Activated T-helper 17 cell treated with anti-CD3 and anti-CD28 coated beads, Interleukin-2, amount 50 U/mL, for 72 hours (primary cell): ENCODE data around the gene GCGR. TPM values are rescaled to one million over a fixed set of nuclear protein-coding genes. Genes with fewer than 3 reads are reported as not detected.

Experiments
- ATAC-seq: fragments of 150-1000 bp; cut with Tn5 transposase; replicated peaks from 2 replicates; pipeline ENCODE4 v1.10.0; 2021; ENCODE audit warnings: mild to moderate bottlenecking, moderate library complexity
- H3K27ac Mint-ChIP-seq: one replicate; pipeline ENCODE4 v1.8.0; 2022; ENCODE audit warnings: mixed read lengths
- H3K27me3 Mint-ChIP-seq: one replicate; pipeline ENCODE4 v1.8.0; 2022; ENCODE audit warnings: mixed read lengths
- H3K36me3 Mint-ChIP-seq: one replicate; pipeline ENCODE4 v1.8.0; 2022; ENCODE audit warnings: low read depth, mild to moderate bottlenecking, mixed read lengths
- H3K4me1 Mint-ChIP-seq: one replicate; pipeline ENCODE4 v1.8.0; 2022; ENCODE audit warnings: mixed read lengths
- H3K4me3 Mint-ChIP-seq: one replicate; pipeline ENCODE4 v1.8.0; 2022; ENCODE audit warnings: mild to moderate bottlenecking, mixed read lengths
- H3K9me3 Mint-ChIP-seq: one replicate; pipeline ENCODE4 v1.8.0; 2022; ENCODE audit warnings: mixed read lengths
- total RNA-seq, 2 donors: library from RNA; stranded (reverse); gene quantifications; one replicate each; pipeline ENCODE4 v1.2.3, GENCODE V29; 2022

The GCGR gene
- total RNA-seq: under 1 TPM in 1 of 2 donors, not detected in 1; 0.26 TPM

- Mint-ChIP-seq H3K4me3 (no peak within 1 kb of the TSS), H3K27me3 (peaks cover 19% of the 10 kb centered on the region), H3K36me3 (no peaks in the 10 kb centered on the region), H3K27ac (no peak within 1 kb of the TSS), H3K9me3 (no peaks in the 10 kb centered on the region), H3K4me1 (no peaks in the 10 kb centered on the region)
- no peak for ATAC-seq
These were observed at the start of gene GCGR for GRCh38 chr17:81803728-81804558. Gene GCGR (plus strand): TSS chr17:81804150. CDS start chr17:81809019, 4,869 bp downstream.

DNA sequence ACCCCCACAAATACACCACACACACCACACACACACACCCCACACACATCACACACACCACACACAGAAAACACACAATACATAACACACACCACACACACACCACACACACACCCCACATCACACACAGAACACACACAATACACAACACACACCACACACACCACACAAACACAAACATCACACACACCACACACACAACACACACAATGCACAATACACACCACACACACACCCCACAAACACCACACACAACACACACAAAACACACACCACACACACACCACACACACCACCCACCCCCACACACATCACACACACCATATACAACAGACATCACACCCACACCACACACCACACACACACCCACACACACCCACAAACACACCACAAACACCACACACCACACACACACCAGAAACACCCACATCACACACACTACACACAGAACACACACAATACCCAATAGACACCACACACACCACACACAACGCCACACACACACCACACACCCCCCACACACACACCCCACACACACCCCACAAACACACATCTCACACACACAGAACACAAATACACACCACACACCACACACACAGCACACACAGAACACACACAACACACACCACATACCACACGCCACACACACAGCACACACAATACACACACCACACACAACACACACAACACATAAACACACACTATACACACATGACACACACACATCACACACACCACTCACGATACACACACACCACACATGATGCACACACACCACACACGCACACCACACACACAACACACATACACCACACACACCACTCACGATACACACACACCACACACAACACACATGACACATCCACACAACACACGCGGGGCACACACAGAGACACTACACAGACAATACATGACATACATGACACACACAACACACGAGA is 11.0 kb upstream of the GCGR start:
- Mint-ChIP-seq H3K27me3 (no peaks in the 10 kb centered on the region), H3K36me3 (no peaks in the 10 kb centered on the region), H3K27ac (no peak overlapping the region), H3K9me3 (no peaks in the 10 kb centered on the region), H3K4me1 (no peaks in the 10 kb centered on the region), H3K4me3 (no peak overlapping the region)
- ATAC-seq: no peak

- Mint-ChIP-seq H3K9me3 (no peaks in the 10 kb centered on the region), H3K27ac (no peak overlapping the region), H3K4me1 (no peaks in the 10 kb centered on the region), H3K36me3 (no peaks in the 10 kb centered on the region), H3K4me3 (no peak overlapping the region), H3K27me3 (no peaks in the 10 kb centered on the region)
- ATAC-seq: no peak
These were observed 9.9 kb upstream of the GCGR start for GRCh38 chr17:81794074-81794476.

DNA sequence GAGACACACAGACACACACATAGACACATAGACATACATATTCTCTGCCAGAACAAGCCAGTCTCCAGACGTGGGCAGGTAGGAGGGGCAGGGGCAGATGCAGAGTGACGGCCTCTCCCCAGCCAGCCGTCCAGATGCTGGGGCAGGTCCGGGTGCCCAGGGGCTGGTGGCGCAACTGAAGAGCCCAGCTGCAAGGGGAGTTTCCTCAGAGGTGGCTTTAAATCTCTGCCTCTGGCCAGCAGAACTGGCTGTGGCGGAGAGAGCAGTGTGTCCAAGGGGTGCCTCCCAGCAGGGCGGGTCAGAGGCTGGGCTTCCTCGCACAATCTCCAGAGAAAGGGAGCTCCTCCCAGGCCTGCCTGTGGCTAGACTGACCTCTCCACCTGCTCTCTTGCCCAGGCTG is 9.4 kb upstream of the GCGR start:
- Mint-ChIP-seq H3K4me3 (no peak overlapping the region), H3K36me3 (no peaks in the 10 kb centered on the region), H3K9me3 (no peaks in the 10 kb centered on the region), H3K27ac (no peak overlapping the region), H3K4me1 (no peaks in the 10 kb centered on the region), H3K27me3 (no peaks in the 10 kb centered on the region)
- no peak for ATAC-seq

GRCh38 chr17:81801327-81801726 is 2.6 kb upstream of the GCGR start:
- ATAC-seq: no peak
- no peak overlapping the region for H3K4me3 Mint-ChIP-seq
- peaks cover 18% of the 10 kb centered on the region for H3K27me3 Mint-ChIP-seq
- no peaks in the 10 kb centered on the region for H3K4me1 Mint-ChIP-seq
- no peak overlapping the region for H3K27ac Mint-ChIP-seq
- H3K36me3 Mint-ChIP-seq: no peaks in the 10 kb centered on the region
- H3K9me3 Mint-ChIP-seq: no peaks in the 10 kb centered on the region

- Mint-ChIP-seq H3K27me3 (peaks cover 18% of the 10 kb centered on the region), H3K27ac (no peak overlapping the region), H3K36me3 (no peaks in the 10 kb centered on the region), H3K9me3 (no peaks in the 10 kb centered on the region), H3K4me3 (no peak overlapping the region), H3K4me1 (no peaks in the 10 kb centered on the region)
- no peak for ATAC-seq
These were observed 1.7 kb upstream of the GCGR start for GRCh38 chr17:81802048-81802758.

GRCh38 chr17:81802856-81803643 is 900 bp upstream of the GCGR start:
- Mint-ChIP-seq H3K4me3 (no peak overlapping the region), H3K27me3 (peaks cover 18% of the 10 kb centered on the region), H3K27ac (no peak overlapping the region), H3K36me3 (no peaks in the 10 kb centered on the region), H3K9me3 (no peaks in the 10 kb centered on the region), H3K4me1 (no peaks in the 10 kb centered on the region)
- ATAC-seq: no peak

GRCh38 chr17:81804559-81805399 is 829 bp downstream of the GCGR start:
- Mint-ChIP-seq H3K27ac (no peak overlapping the region), H3K4me1 (no peaks in the 10 kb centered on the region), H3K4me3 (no peak overlapping the region), H3K27me3 (peaks cover 27% of the 10 kb centered on the region), H3K9me3 (no peaks in the 10 kb centered on the region), H3K36me3 (no peaks in the 10 kb centered on the region)
- ATAC-seq: no peak

- no peaks in the 10 kb centered on the region for H3K36me3 Mint-ChIP-seq
- peaks cover 28% of the 10 kb centered on the region for H3K27me3 Mint-ChIP-seq
- no peak overlapping the region for H3K27ac Mint-ChIP-seq
- ATAC-seq: no peak
- no peaks in the 10 kb centered on the region for H3K9me3 Mint-ChIP-seq
- H3K4me1 Mint-ChIP-seq: no peaks in the 10 kb centered on the region
- H3K4me3 Mint-ChIP-seq: no peak overlapping the region
These were observed 1.9 kb downstream of the GCGR start for GRCh38 chr17:81805707-81806460.

GRCh38 chr17:81806461-81807209 is 2.7 kb downstream of the GCGR start:
- no peak for ATAC-seq

GRCh38 chr17:81807210-81807719 is 3.3 kb downstream of the GCGR start:
- H3K9me3 Mint-ChIP-seq: no peaks in the 10 kb centered on the region
- peak; percentile 15 for ATAC-seq
- H3K4me3 Mint-ChIP-seq: no peak overlapping the region
- no peaks in the 10 kb centered on the region for H3K36me3 Mint-ChIP-seq
- no peak overlapping the region for H3K27ac Mint-ChIP-seq
- no peaks in the 10 kb centered on the region for H3K4me1 Mint-ChIP-seq
- H3K27me3 Mint-ChIP-seq: peaks cover 23% of the 10 kb centered on the region

More at GRCh38 chr17:81806461-81807209, 2.7 kb downstream of the GCGR start:
- H3K27ac Mint-ChIP-seq: no peak overlapping the region
- no peaks in the 10 kb centered on the region for H3K36me3 Mint-ChIP-seq
- H3K9me3 Mint-ChIP-seq: no peaks in the 10 kb centered on the region
- no peak overlapping the region for H3K4me3 Mint-ChIP-seq
- peaks cover 28% of the 10 kb centered on the region for H3K27me3 Mint-ChIP-seq
- no peaks in the 10 kb centered on the region for H3K4me1 Mint-ChIP-seq

GRCh38 chr17:81807839-81808238 is 3.9 kb downstream of the GCGR start:
- H3K9me3 Mint-ChIP-seq: no peaks in the 10 kb centered on the region
- H3K27ac Mint-ChIP-seq: no peak overlapping the region
- H3K4me1 Mint-ChIP-seq: no peaks in the 10 kb centered on the region
- no peak overlapping the region for H3K4me3 Mint-ChIP-seq
- H3K27me3 Mint-ChIP-seq: peaks cover 17% of the 10 kb centered on the region
- H3K36me3 Mint-ChIP-seq: no peaks in the 10 kb centered on the region
- ATAC-seq: no peak
